DOHH2 (cell line): ENCODE results near the gene CASKIN1.

Experiments used
- CTCF ChIP-seq: fragments of 200-600 bp; sonication (generic); IDR thresholded peaks from one replicate; pipeline ENCODE4 v1.5.1; 2014; ENCODE audit warnings: antibody characterized with exemption, mild to moderate bottlenecking, low read depth, low read length; ENCODE audit not compliant: poor library complexity, severe bottlenecking
- EZH2phosphoT487 ChIP-seq: fragments of 200-600 bp; sonication (generic); IDR thresholded peaks from 2 replicates; pipeline ENCODE4 v1.6.1; 2017; ENCODE audit warnings: borderline replicate concordance, mild to moderate bottlenecking, antibody characterized with exemption, low read length, moderate library complexity, mixed read lengths

- TF ChIP-seq CTCF = no peak
- TF ChIP-seq EZH2phosphoT487 = no peak
These were observed 36.8 kb upstream of the CASKIN1 start for GRCh38 chr16:2233046-2233775.
